Osteocyte (in vitro differentiated cells): ENCODE data around the gene BARHL1. TPM values are rescaled to one million over a fixed set of nuclear protein-coding genes. Genes with fewer than 3 reads are reported as not detected.
"Not testable (repeated sequence)": the region's sequence is repeated elsewhere in the genome, so short reads cannot be mapped to it uniquely, and the experiment has no call there.

Experiments used
- DNase-seq: peaks from one replicate; pipeline ENCODE4 v3.0.0; 2021; ENCODE audit warnings: mixed read lengths; ENCODE audit not compliant: unreplicated experiment; ENCODE audit errors: extremely low spot score
- H3K27ac Mint-ChIP-seq: one replicate; pipeline ENCODE4 v1.8.0; 2021; ENCODE audit warnings: mild to moderate bottlenecking, mixed read lengths; ENCODE audit not compliant: unreplicated experiment
- H3K27me3 Mint-ChIP-seq: one replicate; pipeline ENCODE4 v1.8.0; 2021; ENCODE audit warnings: mixed read lengths; ENCODE audit not compliant: unreplicated experiment
- H3K36me3 Mint-ChIP-seq: one replicate; pipeline ENCODE4 v1.8.0; 2021; ENCODE audit warnings: mixed read lengths; ENCODE audit not compliant: unreplicated experiment
- H3K4me1 Mint-ChIP-seq: one replicate; pipeline ENCODE4 v1.8.0; 2021; ENCODE audit warnings: mixed read lengths; ENCODE audit not compliant: unreplicated experiment
- H3K4me3 Mint-ChIP-seq: one replicate; pipeline ENCODE4 v1.8.0; 2021; ENCODE audit warnings: mild to moderate bottlenecking, moderate library complexity, mixed read lengths; ENCODE audit not compliant: unreplicated experiment
- H3K9me3 Mint-ChIP-seq: one replicate; pipeline ENCODE4 v1.8.0; 2021; ENCODE audit warnings: mixed read lengths; ENCODE audit not compliant: unreplicated experiment
- CTCF ChIP-seq: fragments of 200-600 bp; sonication (generic); IDR thresholded peaks from 2 replicates; pipeline ENCODE4 v1.5.0; 2021; ENCODE audit warnings: antibody characterized with exemption, mild to moderate bottlenecking, moderate library complexity
- total RNA-seq: library from RNA; stranded (reverse); gene quantifications from 2 replicates; pipeline ENCODE4 v1.2.1, GENCODE V29; 2021

BARHL1 gene
- total RNA-seq, 1 donor from 2014 or later: not detected

GRCh38 chr9:132562306-132562573 is 20.2 kb upstream of the BARHL1 start:
- DNase-seq: no peak
- no peak overlapping the region for H3K4me3 Mint-ChIP-seq
- no peaks in the 10 kb centered on the region for H3K36me3 Mint-ChIP-seq
- H3K27ac Mint-ChIP-seq: no peak overlapping the region
- peaks cover 4% of the 10 kb centered on the region for H3K9me3 Mint-ChIP-seq
- H3K4me1 Mint-ChIP-seq: peaks cover 10% of the 10 kb centered on the region
- peaks cover 66% of the 10 kb centered on the region for H3K27me3 Mint-ChIP-seq
- TF ChIP-seq CTCF: no peak

- no peak for DNase-seq
- Mint-ChIP-seq H3K9me3 (peaks cover 2% of the 10 kb centered on the region), H3K27ac (no peak overlapping the region), H3K36me3 (no peaks in the 10 kb centered on the region), H3K27me3 (peaks cover 59% of the 10 kb centered on the region), H3K4me3 (no peak overlapping the region), H3K4me1 (peaks cover 10% of the 10 kb centered on the region)
- TF ChIP-seq CTCF: no peak
Observed at GRCh38 chr9:132564526-132564925, 17.9 kb upstream of the BARHL1 start.

GRCh38 chr9:132568787-132569186 is 13.6 kb upstream of the BARHL1 start:
- peaks cover 37% of the 10 kb centered on the region for H3K27me3 Mint-ChIP-seq
- not testable (repeated sequence) for DNase-seq, H3K4me3 Mint-ChIP-seq, H3K4me1 Mint-ChIP-seq, H3K9me3 Mint-ChIP-seq, H3K36me3 Mint-ChIP-seq, H3K27ac Mint-ChIP-seq

- no peak overlapping the region for H3K4me3 Mint-ChIP-seq
- H3K36me3 Mint-ChIP-seq: no peaks in the 10 kb centered on the region
- H3K27ac Mint-ChIP-seq: no peak overlapping the region
- no peaks in the 10 kb centered on the region for H3K9me3 Mint-ChIP-seq
- TF ChIP-seq CTCF: no peak
- peaks cover 25% of the 10 kb centered on the region for H3K27me3 Mint-ChIP-seq
- DNase-seq: no peak
- no peaks in the 10 kb centered on the region for H3K4me1 Mint-ChIP-seq
Observed at GRCh38 chr9:132571806-132572600, 10.4 kb upstream of the BARHL1 start.

- Mint-ChIP-seq H3K4me1 (no peaks in the 10 kb centered on the region), H3K27ac (no peak overlapping the region), H3K9me3 (no peaks in the 10 kb centered on the region), H3K4me3 (no peak overlapping the region), H3K36me3 (no peaks in the 10 kb centered on the region), H3K27me3 (peaks cover 34% of the 10 kb centered on the region)
- DNase-seq: no peak
- no peak for TF ChIP-seq CTCF
Observed at GRCh38 chr9:132572921-132573320, 9.5 kb upstream of the BARHL1 start.
